ENCODE data around the gene RABGAP1.

RABGAP1 gene

DNA sequence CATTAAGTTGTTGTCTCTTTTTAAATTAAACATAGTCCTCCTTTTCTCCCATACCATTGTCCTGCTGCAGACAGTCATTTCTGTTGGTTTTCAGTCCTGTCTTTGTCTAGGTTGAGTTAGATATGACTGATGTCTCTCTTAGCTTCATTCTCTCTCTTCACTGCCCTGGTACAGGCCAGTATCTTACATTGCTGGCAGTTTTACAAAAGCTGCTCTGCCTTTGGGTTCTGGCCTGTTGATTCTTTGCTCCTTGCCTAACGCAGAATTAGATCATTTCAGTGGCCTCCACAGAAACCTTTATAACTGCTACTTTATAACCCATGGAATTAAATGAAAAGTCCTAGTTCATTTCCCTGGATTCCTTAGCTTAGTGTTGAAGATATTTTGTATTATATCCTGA is 126.3 kb downstream of the RABGAP1 start:
- TF ChIP-seq HDGF (IDR thresholded peaks at IDR 0.05; ENCODE audit: borderline replicate concordance) (no peak), FOXA1 (IDR thresholded peaks at IDR 0.05) (no peak), ARNT (IDR thresholded peaks at IDR 0.05) (no peak), BHLHE40 (IDR thresholded peaks at IDR 0.05; ENCODE audit: borderline replicate concordance) (no peak)
- POLR2A ChIA-PET: no interaction called here
- CTCF ChIA-PET: no interaction called here
- no peak for DNase-seq (ENCODE audit: extremely low spot score)

- ChIA-PET POLR2A (no interaction called here), CTCF (no interaction called here)
- no peak for DNase-seq (ENCODE audit: extremely low spot score)
- TF ChIP-seq FOXM1 (IDR thresholded peaks at IDR 0.05; ENCODE audit: borderline replicate concordance): no peak
- TF ChIP-seq NFRKB (IDR thresholded peaks at IDR 0.05): no peak
- no peak for TF ChIP-seq ARNT (IDR thresholded peaks at IDR 0.05)
- TF ChIP-seq TARDBP (IDR thresholded peaks at IDR 0.05): no peak
- no peak for TF ChIP-seq BHLHE40 (IDR thresholded peaks at IDR 0.05; ENCODE audit: borderline replicate concordance)
- no peak for TF ChIP-seq FOXA1 (IDR thresholded peaks at IDR 0.05)
- TF ChIP-seq SP1 (IDR thresholded peaks at IDR 0.05): no peak
- no peak for TF ChIP-seq ELF4 (IDR thresholded peaks at IDR 0.05)
- no peak for TF ChIP-seq ZNF384 (IDR thresholded peaks at IDR 0.05)
Observed at GRCh38 chr9:123069010-123069481, 128.2 kb downstream of the RABGAP1 start.

GRCh38 chr9:123070198-123070597 is 129.4 kb downstream of the RABGAP1 start:
- ChIA-PET CTCF (no interaction called here), POLR2A (no interaction called here)
- no peak for DNase-seq (ENCODE audit: extremely low spot score)
- TF ChIP-seq SUZ12 (IDR thresholded peaks at IDR 0.05) (no peak), LEF1 (IDR thresholded peaks at IDR 0.05; ENCODE audit: borderline replicate concordance) (no peak), PKNOX1 (IDR thresholded peaks at IDR 0.05) (no peak), FOXA1 (IDR thresholded peaks at IDR 0.05) (no peak), NFRKB (IDR thresholded peaks at IDR 0.05) (no peak), FOXM1 (IDR thresholded peaks at IDR 0.05; ENCODE audit: borderline replicate concordance) (no peak), SP1 (IDR thresholded peaks at IDR 0.05) (no peak), TARDBP (IDR thresholded peaks at IDR 0.05) (no peak), FOXK2 (IDR thresholded peaks at IDR 0.05) (no peak), ELF4 (IDR thresholded peaks at IDR 0.05) (no peak), CTBP1 (IDR thresholded peaks at IDR 0.05; ENCODE audit: borderline replicate concordance) (no peak), BHLHE40 (IDR thresholded peaks at IDR 0.05; ENCODE audit: borderline replicate concordance) (no peak), L3MBTL2 (conservative IDR thresholded peaks at IDR 0.05) (no peak), ZNF384 (IDR thresholded peaks at IDR 0.05) (no peak), ARNT (IDR thresholded peaks at IDR 0.05) (no peak), HDGF (IDR thresholded peaks at IDR 0.05; ENCODE audit: borderline replicate concordance) (no peak)

GRCh38 chr9:123072407-123072995 is 131.7 kb downstream of the RABGAP1 start:
- ChIA-PET CTCF (no interaction called here), POLR2A (no interaction called here)
- DNase-seq (ENCODE audit: extremely low spot score): no peak
- TF ChIP-seq SUZ12 (IDR thresholded peaks at IDR 0.05) (no peak), ZNF384 (IDR thresholded peaks at IDR 0.05) (no peak)

- DNase-seq (ENCODE audit: extremely low spot score): no peak
- CTCF ChIA-PET: interaction anchor here (0.6 to 0.9 kb wide), 2 partner anchors 8 to 25 kb away, joined by 3 to 5 read pairs; no protein-coding TSS in a partner anchor
- POLR2A ChIA-PET: no interaction called here
- TF ChIP-seq CTBP1 (IDR thresholded peaks at IDR 0.05; ENCODE audit: borderline replicate concordance) (no peak), LEF1 (IDR thresholded peaks at IDR 0.05; ENCODE audit: borderline replicate concordance) (no peak), ZNF384 (IDR thresholded peaks at IDR 0.05) (no peak)
Observed at GRCh38 chr9:123073441-123073840, 132.6 kb downstream of the RABGAP1 start.

- ChIA-PET POLR2A (no interaction called here), CTCF (interaction anchor here (0.9 kb wide), 1 partner anchor 25 kb away, joined by 3 read pairs; no protein-coding TSS in a partner anchor)
- TF ChIP-seq ARNT (IDR thresholded peaks at IDR 0.05): no peak
- no peak for DNase-seq (ENCODE audit: extremely low spot score)
Observed at GRCh38 chr9:123073991-123074422, 133.2 kb downstream of the RABGAP1 start.

GRCh38 chr9:123074628-123075027 is 133.8 kb downstream of the RABGAP1 start:
- TF ChIP-seq CTBP1 (IDR thresholded peaks at IDR 0.05; ENCODE audit: borderline replicate concordance): no peak
- no peak for TF ChIP-seq BHLHE40 (IDR thresholded peaks at IDR 0.05; ENCODE audit: borderline replicate concordance)
- TF ChIP-seq FOXM1 (IDR thresholded peaks at IDR 0.05; ENCODE audit: borderline replicate concordance): no peak
- no peak for TF ChIP-seq FOXK2 (IDR thresholded peaks at IDR 0.05)
- DNase-seq (ENCODE audit: extremely low spot score): no peak
- CTCF ChIA-PET: no interaction called here
- POLR2A ChIA-PET: no interaction called here

GRCh38 chr9:123080444-123080843 is 139.6 kb downstream of the RABGAP1 start:
- no peak for DNase-seq (ENCODE audit: extremely low spot score)
- POLR2A ChIA-PET: no interaction called here
- TF ChIP-seq FOXK2 (IDR thresholded peaks at IDR 0.05) (no peak), SUZ12 (IDR thresholded peaks at IDR 0.05) (no peak), ARNT (IDR thresholded peaks at IDR 0.05) (no peak), TARDBP (IDR thresholded peaks at IDR 0.05) (no peak), PKNOX1 (IDR thresholded peaks at IDR 0.05) (no peak), SP1 (IDR thresholded peaks at IDR 0.05) (no peak), NFRKB (IDR thresholded peaks at IDR 0.05) (no peak), FOXM1 (IDR thresholded peaks at IDR 0.05; ENCODE audit: borderline replicate concordance) (no peak), HDGF (IDR thresholded peaks at IDR 0.05; ENCODE audit: borderline replicate concordance) (no peak), L3MBTL2 (conservative IDR thresholded peaks at IDR 0.05) (no peak), FOXA1 (IDR thresholded peaks at IDR 0.05) (no peak), LEF1 (IDR thresholded peaks at IDR 0.05; ENCODE audit: borderline replicate concordance) (no peak), BHLHE40 (IDR thresholded peaks at IDR 0.05; ENCODE audit: borderline replicate concordance) (no peak), ELF4 (IDR thresholded peaks at IDR 0.05) (no peak), ZNF384 (IDR thresholded peaks at IDR 0.05) (no peak)
- CTCF ChIA-PET: interaction anchor here (1.0 to 1.2 kb wide), 2 partner anchors 145 to 269 kb away, joined by 4 to 5 read pairs; no protein-coding TSS in a partner anchor
